CD4-positive, alpha-beta T cell treated with Interleukin-15 for 4 hours (primary cell): ENCODE measurements around the gene HSD17B12.

Experiments
- DNase-seq: peaks from one replicate; pipeline ENCODE4 v3.0.0-alpha.2; 2020; ENCODE audit warnings: low spot score

The HSD17B12 gene

GRCh38 chr11:43688394-43688793 is 7.9 kb downstream of the HSD17B12 start:
- no peak for DNase-seq

- no peak for DNase-seq
Measured at GRCh38 chr11:43689167-43689566, 8.6 kb downstream of the HSD17B12 start.

GRCh38 chr11:43690929-43691725 is 10.6 kb downstream of the HSD17B12 start:
- DNase-seq, result no peak

DNA sequence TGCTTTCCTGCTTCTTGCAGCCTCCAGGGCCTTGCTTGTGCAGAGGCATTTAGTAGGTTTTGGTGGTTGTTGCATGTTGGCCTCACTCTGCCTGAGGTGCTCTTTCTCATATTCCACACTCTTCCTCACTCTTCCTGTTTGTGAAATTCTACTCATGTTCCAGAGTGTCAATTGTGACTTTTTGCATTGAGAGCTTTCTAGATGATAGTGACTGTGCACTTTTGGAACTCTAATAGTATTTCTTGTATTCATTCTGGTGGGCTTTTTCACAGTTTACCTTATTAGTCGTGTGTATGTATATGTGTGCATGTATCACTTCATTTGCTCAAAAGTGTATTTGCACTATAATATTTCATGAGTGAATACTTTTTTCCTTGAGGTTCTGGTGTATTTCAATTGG is 11.3 kb downstream of the HSD17B12 start:
- DNase-seq, result no peak

GRCh38 chr11:43693069-43693468 is 12.5 kb downstream of the HSD17B12 start:
- no peak for DNase-seq

- no peak for DNase-seq
Measured at GRCh38 chr11:43693731-43694130, 13.2 kb downstream of the HSD17B12 start.

- no peak for DNase-seq
Measured at GRCh38 chr11:43694477-43694876, 13.9 kb downstream of the HSD17B12 start.

GRCh38 chr11:43697679-43698078 is 17.1 kb downstream of the HSD17B12 start:
- no peak for DNase-seq

DNA sequence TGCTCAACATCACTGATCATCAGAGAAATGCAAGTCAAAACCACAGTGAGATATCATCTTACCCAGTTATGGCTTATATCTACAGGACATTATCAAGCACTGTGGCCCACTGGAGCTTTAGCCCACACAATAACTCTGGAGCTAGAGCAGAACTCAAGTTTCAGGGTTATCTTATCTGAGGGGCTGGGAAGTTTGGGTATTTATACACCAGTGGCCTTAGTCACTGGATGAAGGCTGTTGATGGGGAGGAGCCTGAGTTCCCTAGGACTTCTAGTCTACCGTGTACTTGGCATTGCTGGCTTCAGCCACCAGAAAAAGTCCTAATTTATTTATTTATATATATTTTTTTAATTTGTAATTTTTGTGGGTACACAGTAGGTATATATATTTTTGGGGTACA is 19.3 kb downstream of the HSD17B12 start:
- DNase-seq, result no peak

DNA sequence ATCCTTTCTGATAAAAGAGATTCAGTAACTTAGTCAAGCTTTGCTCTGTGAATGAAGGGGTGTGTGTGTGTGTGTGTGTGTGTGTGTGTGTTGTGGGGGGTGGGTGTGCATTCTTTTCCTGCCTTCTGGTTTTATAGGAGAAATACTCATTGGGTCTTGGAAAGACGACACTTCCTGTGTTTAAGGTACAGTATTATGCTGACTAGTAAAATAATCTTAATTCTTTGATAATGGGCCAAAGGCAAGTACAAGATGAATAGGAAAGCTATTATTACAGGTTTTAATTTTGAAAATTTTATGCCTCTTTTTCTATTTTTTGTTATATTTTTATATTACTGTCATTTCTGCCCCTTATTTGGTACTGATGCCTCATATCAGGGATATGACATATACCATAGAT is 26.1 kb downstream of the HSD17B12 start:
- DNase-seq, result no peak

GRCh38 chr11:43708776-43709175 is 28.2 kb downstream of the HSD17B12 start:
- no peak for DNase-seq

- no peak for DNase-seq
Measured at GRCh38 chr11:43709689-43710088, 29.2 kb downstream of the HSD17B12 start.

- no peak for DNase-seq
Measured at GRCh38 chr11:43712676-43713075, 32.1 kb downstream of the HSD17B12 start.

- DNase-seq, result no peak
Measured at GRCh38 chr11:43718373-43718772, 37.8 kb downstream of the HSD17B12 start.

DNA sequence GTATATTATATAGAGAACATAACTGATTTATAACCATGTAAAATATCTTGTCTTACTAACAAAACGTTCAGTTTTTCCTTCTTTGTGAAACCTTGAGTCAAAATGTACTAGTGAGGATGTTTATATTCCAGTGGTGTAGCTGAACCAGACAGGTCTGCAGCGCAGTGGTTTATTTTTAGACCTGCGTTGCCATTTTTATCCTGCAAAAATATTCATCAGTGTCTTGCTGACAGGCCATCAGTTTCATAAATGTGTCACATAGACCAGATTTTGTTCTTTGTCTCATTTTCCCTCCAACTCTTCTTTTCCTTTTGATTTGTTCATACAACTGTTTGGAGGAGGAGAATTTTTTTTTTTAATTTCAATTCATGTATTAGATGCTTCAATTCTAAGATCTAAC is 43.1 kb downstream of the HSD17B12 start:
- DNase-seq, result no peak

- DNase-seq, result no peak
Measured at GRCh38 chr11:43732225-43732624, 51.7 kb downstream of the HSD17B12 start.

DNA sequence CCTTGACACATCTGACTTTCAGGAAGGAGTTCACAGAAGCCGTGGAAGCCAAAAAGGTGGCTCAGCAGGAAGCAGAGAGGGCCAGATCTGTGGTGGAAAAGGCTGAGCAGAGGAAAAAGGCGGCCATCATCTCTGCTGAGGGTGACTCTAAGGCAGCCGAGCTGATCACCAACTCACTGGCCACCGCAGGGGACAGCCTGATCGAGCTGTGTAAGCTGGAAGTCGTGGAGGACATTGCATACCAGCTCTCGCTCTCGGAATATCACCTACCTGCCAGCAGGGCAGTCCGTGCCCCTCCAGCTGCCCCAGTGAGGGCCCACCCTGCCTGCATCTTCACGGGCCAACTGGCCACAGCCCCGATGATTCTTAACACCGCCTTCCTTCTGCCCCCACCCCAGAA is 53.7 kb downstream of the HSD17B12 start:
- no peak for DNase-seq

GRCh38 chr11:43735115-43735514 is 54.6 kb downstream of the HSD17B12 start:
- no peak for DNase-seq

- DNase-seq, result no peak
Measured at GRCh38 chr11:43735961-43736360, 55.4 kb downstream of the HSD17B12 start.

DNA sequence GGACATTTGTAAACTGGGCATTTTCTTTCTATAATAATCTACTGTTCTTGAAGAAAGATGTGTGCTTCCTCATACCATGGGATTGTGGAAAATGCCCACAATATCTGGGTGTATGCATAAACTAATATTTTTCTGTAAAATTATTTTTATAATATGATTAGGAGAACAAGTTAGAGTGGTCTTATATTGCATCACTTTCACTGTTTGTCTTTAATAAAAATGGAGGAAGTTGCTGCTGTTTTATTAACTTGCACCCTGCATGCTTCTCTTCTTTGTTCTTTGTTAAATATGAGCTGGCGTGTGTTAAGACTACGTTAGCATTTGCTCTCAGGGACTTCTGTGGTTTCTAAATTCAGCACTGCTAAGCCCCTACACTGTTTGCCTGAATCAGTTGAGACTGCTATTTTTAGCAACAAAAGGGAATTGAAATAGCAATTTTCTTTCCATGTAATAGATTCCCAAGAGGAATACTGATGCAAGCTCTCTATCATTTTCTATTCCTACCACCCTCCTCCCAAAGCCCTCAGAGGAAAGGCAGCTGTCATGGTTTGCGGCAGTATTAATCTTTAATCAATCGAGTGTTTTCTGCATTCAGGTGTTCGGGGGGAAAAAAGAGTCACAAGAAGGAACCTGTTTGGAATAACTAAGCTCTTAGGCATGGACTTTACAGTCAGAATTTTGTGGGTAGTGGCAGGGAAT is 56.1 kb downstream of the HSD17B12 start:
- DNase-seq, result no peak

DNA sequence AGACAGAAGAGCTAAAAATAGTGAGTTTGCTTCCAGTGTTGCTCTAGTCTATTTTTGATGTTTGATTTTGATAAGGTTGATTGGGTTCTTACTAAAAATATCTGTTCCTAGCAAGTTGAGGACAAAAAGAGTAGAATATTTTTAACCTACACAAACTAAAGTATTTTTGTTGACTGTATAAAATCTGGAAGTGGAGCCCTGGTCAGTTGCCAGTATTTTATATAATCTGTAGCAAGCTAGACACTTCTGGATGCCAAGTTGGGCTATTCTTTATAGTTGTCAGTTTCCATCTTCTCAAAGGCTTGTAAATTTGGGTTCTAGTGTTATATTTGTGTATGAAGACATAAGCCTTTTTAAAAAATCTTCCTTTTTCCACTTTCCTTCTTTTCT is 56.7 kb downstream of the HSD17B12 start:
- DNase-seq, result no peak

DNA sequence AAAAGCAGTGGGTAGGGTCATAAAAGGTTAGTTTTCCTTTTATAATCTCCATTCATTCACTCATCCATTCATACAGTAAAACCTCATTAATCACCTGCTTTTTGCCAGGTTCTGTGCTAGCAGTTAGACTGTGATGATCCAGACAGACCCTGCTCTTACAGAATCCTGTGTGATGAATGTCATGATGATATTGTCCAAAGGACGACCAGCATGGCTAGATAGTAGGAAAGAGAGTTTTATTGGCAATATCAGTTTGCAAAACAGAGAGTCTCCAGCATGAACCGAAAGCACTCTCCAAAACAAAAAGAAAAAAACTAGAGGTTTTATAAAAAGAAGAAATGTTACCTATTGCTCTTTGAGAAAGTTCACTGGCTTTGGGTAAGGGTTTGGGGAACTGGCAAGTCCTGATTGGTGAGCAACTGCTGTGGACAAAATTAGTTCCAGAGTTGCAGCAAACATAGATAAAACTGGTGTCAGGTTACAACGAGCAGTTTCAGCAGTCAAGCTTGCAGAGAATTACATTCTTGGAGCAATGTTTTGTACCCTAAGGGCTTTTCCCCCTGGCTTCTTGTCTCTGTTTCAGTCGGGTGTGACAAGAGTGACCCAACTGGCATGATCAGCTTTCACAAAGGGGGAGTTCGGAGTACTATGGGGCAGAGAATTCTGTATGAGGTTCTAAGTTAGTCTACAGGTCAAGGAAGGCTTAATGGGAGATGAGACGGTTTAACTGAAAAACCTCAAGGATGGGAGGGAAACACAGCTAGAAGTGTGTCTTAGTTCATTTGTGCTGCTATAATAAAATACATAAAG is 58.3 kb downstream of the HSD17B12 start:
- DNase-seq, result no peak

DNA sequence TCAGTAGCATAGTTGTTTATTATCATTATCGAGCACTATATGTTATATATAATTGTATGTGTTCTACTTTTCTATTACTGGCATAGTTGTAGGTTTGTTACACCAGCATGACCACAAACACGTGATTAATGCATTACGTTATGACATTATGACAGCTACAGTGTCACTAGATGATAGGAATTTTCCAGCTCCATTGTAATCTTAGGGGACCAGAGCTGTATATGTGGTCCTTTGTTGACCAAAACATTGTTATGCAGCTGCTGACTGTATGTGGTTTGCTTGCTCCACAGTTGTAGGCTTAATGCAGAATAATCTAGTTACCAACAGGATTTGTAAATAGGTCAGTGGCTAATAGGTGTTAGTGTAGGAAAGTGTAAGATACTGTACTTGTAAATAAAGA is 66.1 kb downstream of the HSD17B12 start:
- no peak for DNase-seq
